ENCODE measurements around the gene ABCC8. TPM values are rescaled to one million over a fixed set of nuclear protein-coding genes. Genes with fewer than 3 reads are reported as not detected.

ABCC8 gene
- total RNA-seq, 1 experiment from 2014 or later = not detected

- POLR2A ChIA-PET (ENCODE audit: low non-redundant PET) = no interaction called here
- H3K9me3 ChIP-seq (ENCODE audit: low read depth, low read length, poor library complexity, severe bottlenecking) = no peaks in the 10 kb centered on the region
- TF ChIP-seq CTCF (conservative IDR thresholded peaks at IDR 0.05; ENCODE audit: low read depth, low read length) = no peak
- TF ChIP-seq EZH2 (IDR thresholded peaks at IDR 0.05; ENCODE audit: borderline replicate concordance, low read depth, low read length, poor library complexity, severe bottlenecking) = no peak
- no peak overlapping the region for H3K4me3 ChIP-seq (ENCODE audit: low read depth, low read length, poor library complexity, severe bottlenecking)
- no peak overlapping the region for H3K27ac ChIP-seq (ENCODE audit: low read depth, low read length, poor library complexity, severe bottlenecking)
- no peaks in the 10 kb centered on the region for H3K4me1 ChIP-seq (ENCODE audit: insufficient read depth, low read length, poor library complexity, severe bottlenecking)
- no peaks in the 10 kb centered on the region for H3K27me3 ChIP-seq (replicated peaks; ENCODE audit: insufficient read depth, low read depth, low read length, poor library complexity)
- no TSS peak for BruUV-seq (replicated peaks)
- CTCF ChIA-PET = no interaction called here
- intact Hi-C loops (cut with micrococcal nuclease; ENCODE audit: unreplicated experiment) = no loop called here
- no peaks in the 10 kb centered on the region for H3K36me3 ChIP-seq (ENCODE audit: insufficient read depth, low read length, poor library complexity, severe bottlenecking)
- no peak for DNase-seq (ENCODE audit: low spot score)
These were observed 10.0 kb upstream of the ABCC8 start for GRCh38 chr11:17486646-17487045.

- DNase-seq (ENCODE audit: low spot score) = no peak
- CTCF ChIA-PET = no interaction called here
- H3K4me1 ChIP-seq (ENCODE audit: insufficient read depth, low read length, poor library complexity, severe bottlenecking) = no peaks in the 10 kb centered on the region
- H3K27ac ChIP-seq (ENCODE audit: low read depth, low read length, poor library complexity, severe bottlenecking) = no peak overlapping the region
- TF ChIP-seq CTCF (conservative IDR thresholded peaks at IDR 0.05; ENCODE audit: low read depth, low read length) = no peak
- no peak for TF ChIP-seq EZH2 (IDR thresholded peaks at IDR 0.05; ENCODE audit: borderline replicate concordance, low read depth, low read length, poor library complexity, severe bottlenecking)
- peaks cover 8% of the 10 kb centered on the region for H3K27me3 ChIP-seq (replicated peaks; ENCODE audit: insufficient read depth, low read depth, low read length, poor library complexity)
- intact Hi-C loops (cut with micrococcal nuclease; ENCODE audit: unreplicated experiment) = no loop called here
- BruUV-seq (replicated peaks) = no TSS peak
- H3K36me3 ChIP-seq (ENCODE audit: insufficient read depth, low read length, poor library complexity, severe bottlenecking) = no peaks in the 10 kb centered on the region
- POLR2A ChIA-PET (ENCODE audit: low non-redundant PET) = no interaction called here
- no peak overlapping the region for H3K4me3 ChIP-seq (ENCODE audit: low read depth, low read length, poor library complexity, severe bottlenecking)
- H3K9me3 ChIP-seq (ENCODE audit: low read depth, low read length, poor library complexity, severe bottlenecking) = no peaks in the 10 kb centered on the region
These were observed 6.9 kb upstream of the ABCC8 start for GRCh38 chr11:17483505-17483904.

GRCh38 chr11:17481905-17482304 lies 5.3 kb upstream of the ABCC8 start:
- Histone ChIP-seq H3K9me3 (ENCODE audit: low read depth, low read length, poor library complexity, severe bottlenecking) (no peaks in the 10 kb centered on the region), H3K4me1 (ENCODE audit: insufficient read depth, low read length, poor library complexity, severe bottlenecking) (no peaks in the 10 kb centered on the region), H3K27me3 (replicated peaks; ENCODE audit: insufficient read depth, low read depth, low read length, poor library complexity) (peaks cover 24% of the 10 kb centered on the region), H3K4me3 (ENCODE audit: low read depth, low read length, poor library complexity, severe bottlenecking) (no peak overlapping the region), H3K36me3 (ENCODE audit: insufficient read depth, low read length, poor library complexity, severe bottlenecking) (no peaks in the 10 kb centered on the region), H3K27ac (ENCODE audit: low read depth, low read length, poor library complexity, severe bottlenecking) (no peak overlapping the region)
- TF ChIP-seq CTCF (conservative IDR thresholded peaks at IDR 0.05; ENCODE audit: low read depth, low read length) (no peak), EZH2 (IDR thresholded peaks at IDR 0.05; ENCODE audit: borderline replicate concordance, low read depth, low read length, poor library complexity, severe bottlenecking) (no peak)
- intact Hi-C loops (cut with micrococcal nuclease; ENCODE audit: unreplicated experiment) = no loop called here
- no TSS peak for BruUV-seq (replicated peaks)
- ChIA-PET POLR2A (ENCODE audit: low non-redundant PET) (no interaction called here), CTCF (no interaction called here)
- DNase-seq (ENCODE audit: low spot score) = no peak
